ENCODE measurements around the gene PSMD2.

Gene PSMD2

DNA sequence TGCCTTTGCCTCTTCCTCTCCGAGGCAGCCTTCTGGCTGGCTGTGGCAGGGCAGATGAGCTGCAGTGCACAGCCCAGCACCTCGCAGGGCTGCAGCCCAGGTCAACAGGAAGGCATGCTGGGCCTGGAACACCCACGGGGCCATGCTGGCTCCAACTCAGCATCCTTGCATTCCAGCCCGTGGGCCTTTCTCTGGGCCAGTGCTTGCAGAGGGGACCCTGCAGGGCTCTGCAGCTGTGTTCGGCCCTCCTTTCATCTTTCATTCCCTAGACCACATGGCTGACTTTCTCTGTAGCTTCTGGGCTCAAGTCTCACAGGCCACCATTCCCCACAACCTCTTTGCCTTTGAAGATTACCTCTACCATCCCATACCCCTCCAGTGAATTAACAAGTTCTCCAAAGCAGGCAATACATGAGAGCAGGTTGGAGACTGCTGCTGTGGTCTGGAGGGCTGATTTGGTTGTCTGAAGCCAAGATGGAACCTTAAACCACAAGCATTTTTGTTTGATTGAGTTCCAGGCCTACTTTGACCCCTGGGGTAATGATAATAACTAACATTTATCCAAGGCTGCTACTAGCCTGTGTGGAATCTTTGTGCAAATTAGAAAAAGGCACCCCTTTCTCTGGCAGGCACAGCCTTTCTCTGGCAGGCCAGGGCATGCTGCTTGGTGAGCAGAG, 44.3 kb downstream of the PSMD2 start:
- no peak for DNase-seq

DNA sequence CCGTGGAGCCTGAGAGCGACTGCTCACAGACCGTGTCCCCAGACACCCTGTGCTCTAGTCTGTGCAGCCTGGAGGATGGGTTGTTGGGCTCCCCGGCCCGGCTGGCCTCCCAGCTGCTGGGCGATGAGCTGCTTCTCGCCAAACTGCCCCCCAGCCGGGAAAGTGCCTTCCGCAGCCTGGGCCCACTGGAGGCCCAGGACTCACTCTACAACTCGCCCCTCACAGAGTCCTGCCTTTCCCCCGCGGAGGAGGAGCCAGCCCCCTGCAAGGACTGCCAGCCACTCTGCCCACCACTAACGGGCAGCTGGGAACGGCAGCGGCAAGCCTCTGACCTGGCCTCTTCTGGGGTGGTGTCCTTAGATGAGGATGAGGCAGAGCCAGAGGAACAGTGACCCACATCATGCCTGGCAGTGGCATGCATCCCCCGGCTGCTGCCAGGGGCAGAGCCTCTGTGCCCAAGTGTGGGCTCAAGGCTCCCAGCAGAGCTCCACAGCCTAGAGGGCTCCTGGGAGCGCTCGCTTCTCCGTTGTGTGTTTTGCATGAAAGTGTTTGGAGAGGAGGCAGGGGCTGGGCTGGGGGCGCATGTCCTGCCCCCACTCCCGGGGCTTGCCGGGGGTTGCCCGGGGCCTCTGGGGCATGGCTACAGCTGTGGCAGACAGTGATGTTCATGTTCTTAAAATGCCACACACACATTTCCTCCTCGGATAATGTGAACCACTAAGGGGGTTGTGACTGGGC, 45.7 kb downstream of the PSMD2 start:
- no peak for DNase-seq

DNA sequence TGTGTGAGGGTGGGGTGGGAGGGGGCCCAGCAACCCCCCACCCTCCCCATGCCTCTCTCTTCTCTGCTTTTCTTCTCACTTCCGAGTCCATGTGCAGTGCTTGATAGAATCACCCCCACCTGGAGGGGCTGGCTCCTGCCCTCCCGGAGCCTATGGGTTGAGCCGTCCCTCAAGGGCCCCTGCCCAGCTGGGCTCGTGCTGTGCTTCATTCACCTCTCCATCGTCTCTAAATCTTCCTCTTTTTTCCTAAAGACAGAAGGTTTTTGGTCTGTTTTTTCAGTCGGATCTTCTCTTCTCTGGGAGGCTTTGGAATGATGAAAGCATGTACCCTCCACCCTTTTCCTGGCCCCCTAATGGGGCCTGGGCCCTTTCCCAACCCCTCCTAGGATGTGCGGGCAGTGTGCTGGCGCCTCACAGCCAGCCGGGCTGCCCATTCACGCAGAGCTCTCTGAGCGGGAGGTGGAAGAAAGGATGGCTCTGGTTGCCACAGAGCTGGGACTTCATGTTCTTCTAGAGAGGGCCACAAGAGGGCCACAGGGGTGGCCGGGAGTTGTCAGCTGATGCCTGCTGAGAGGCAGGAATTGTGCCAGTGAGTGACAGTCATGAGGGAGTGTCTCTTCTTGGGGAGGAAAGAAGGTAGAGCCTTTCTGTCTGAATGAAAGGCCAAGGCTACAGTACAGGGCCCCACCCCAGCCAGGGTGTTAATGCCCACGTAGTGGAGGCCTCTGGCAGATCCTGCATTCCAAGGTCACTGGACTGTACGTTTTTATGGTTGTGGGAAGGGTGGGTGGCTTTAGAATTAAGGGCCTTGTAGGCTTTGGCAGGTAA, 46.5 kb downstream of the PSMD2 start:
- no peak for DNase-seq

DNA sequence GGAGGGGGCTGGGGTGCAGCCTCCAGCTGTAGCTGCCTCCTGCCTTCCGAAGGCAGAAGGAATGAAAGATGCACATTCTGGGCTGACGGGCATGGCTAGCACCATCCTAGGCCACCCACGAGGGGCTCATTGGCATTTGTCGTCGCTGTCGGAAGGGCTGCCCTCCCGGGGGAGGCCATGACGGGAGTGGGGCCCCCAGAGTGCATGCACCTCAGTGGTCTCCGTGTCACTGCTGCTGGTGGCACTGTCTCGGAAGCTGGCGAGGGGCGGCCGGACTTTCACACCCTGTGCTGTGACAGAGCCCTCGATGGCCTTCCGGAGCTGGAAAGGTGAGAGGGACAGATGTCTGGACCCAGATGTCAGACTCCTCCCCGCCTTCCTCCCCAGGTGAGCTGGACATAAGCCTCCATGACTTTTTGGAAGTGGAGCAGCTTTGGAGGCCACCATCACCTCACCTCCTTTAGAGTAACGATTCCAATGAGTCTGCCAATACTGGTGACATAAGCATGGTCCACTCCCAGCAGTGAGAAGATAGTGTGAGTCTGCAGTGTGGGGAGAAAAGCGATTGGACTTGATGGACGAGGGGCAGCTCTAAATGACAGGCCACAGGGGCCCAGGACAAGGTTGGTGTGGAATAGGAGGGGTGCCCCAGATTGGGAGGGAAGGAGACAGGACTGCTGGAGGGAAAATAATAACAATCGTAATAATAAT, 47.6 kb downstream of the PSMD2 start:
- no peak for DNase-seq

DNA sequence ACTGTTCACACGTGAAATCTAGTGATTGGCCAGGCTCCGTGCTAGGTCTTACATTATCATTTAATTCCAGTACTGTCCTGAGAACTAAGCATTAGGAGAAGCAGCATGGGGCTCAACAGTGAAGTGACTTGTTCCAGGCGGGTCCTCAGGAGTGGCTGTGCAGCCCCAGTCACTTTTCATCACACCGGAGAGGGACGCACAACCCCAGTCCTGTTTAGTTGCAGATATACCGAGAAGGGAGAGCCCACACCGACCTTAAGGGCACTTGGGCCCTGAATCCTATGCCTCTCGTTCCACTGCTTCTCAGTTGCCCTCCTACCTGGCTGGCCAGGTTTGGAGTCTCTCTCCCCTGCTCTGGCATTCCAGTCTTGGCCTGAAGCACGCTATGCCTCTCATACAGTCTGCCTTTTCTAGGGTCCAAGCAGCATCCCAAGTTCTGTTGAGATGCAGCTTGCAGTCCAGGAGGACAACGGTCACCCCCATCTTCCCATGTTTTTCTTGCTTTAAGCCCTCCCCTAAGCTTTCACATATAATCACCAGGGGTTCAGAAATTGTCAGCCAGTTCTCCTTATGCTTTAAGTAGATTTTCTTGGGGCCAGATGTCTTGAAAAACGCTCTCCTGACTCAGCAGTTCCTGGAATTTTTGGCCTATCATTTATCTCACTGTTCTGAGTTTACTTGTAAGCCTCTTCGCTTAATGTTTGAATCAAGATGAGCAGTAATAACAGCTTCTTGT, 48.4 kb downstream of the PSMD2 start:
- no peak for DNase-seq

DNA sequence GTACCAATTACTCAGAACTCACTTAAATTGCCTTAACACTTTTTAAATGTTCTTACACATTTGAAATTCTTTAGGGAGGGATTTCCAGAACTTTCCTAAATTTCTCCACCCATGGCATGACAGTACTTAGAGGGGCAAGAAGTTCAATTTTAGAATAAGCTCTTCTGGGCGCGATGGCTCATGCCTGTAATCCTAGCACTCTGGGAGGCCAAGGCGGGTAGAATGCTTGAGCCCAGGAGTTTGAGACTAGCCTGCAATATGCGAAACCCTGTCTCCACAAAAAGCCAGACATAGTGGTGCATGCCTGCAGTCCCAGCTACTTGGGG, 49.0 kb downstream of the PSMD2 start:
- no peak for DNase-seq

DNA sequence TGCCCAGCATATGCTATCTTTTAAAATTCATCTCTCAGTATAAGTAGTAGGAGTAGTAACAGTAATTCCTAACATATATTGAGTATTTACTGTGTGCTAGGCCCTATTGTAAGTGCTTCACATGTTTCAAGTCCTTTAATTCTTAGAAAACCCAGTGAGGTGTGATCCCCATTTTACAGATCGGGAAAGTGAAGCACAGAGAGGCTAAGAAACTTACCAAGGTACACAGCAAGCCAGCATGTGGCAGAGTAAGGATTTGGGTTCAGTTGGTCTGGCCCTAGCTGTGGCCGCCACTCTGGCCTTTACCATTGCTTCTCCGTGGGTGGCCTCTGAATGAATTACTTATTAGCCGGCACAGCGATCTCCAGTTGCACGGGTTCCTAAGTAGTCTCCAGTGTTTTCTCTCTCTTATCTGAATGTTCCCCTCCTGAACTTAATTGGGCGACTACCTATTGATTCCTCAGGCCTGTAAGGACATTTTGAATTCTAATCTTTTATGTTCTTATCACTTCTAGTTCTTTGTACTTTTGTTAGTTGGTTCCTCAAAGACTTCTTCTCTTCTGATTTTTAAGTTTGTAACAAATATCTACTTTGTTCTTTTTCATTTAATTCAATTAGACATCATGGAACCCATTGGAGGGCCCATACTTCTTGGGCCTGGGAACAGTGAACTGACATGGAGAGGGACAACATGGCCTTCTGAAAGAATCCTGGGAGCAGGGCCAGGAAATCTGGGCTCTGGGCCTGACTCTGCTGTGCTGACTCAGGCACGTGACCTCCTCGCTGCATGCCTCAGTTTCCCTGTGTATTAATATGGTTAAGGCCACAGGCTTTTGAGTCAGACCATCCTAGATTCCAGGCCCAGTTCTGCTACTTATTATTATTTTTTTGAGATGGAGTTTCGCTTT, 50.8 kb downstream of the PSMD2 start:
- no peak for DNase-seq

DNA sequence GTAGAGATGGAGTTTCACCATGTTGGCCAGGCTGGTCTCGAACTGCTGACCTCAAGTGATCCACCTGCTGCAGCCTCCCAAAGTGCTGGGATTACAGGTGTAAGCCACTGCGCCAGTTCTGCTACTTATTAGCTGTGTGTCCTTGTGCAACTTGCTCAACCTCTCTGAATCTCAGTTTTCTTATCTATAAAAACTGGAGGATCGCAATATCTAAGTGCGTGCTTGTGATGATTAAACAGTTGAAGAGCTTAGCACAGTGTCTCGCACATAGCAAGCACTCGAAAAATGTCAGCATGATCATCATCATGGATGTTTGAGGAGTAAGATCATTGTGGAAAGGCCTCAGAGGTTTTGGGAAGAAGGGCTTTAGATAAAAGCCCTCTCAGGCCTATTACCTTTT, 51.6 kb downstream of the PSMD2 start:
- DNase-seq = no peak

DNA sequence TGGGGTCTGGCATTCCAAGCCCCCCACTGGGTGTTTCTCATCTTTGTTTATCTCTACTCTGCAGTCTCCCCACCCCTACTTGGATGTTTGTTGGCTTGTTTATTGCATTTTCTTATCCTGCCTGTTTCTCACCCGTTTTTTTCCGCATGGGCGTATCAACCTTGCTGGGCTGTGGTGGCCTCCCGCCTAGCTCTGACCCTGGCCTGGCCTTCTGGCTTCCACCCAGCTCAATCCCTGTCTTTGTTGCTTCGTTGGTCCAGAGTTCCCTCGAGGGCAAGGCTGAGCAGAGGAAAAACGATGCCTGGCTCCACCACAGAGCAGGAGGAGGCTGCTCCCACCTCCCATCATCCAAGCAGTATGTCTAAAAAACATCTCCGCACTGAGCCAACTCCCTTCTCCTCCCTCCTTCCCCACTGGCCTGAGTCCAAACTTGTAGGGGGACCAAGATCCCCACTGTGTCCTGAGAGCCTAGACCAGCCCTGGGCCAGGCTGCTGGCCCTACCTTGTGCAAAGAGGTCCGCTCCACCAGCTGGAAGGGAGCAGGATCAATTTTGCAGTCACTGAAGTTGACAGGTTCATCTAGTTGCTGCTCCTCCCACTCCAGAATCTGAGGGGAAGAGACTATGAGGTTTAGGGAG, 52.6 kb downstream of the PSMD2 start:
- DNase-seq = no peak

DNA sequence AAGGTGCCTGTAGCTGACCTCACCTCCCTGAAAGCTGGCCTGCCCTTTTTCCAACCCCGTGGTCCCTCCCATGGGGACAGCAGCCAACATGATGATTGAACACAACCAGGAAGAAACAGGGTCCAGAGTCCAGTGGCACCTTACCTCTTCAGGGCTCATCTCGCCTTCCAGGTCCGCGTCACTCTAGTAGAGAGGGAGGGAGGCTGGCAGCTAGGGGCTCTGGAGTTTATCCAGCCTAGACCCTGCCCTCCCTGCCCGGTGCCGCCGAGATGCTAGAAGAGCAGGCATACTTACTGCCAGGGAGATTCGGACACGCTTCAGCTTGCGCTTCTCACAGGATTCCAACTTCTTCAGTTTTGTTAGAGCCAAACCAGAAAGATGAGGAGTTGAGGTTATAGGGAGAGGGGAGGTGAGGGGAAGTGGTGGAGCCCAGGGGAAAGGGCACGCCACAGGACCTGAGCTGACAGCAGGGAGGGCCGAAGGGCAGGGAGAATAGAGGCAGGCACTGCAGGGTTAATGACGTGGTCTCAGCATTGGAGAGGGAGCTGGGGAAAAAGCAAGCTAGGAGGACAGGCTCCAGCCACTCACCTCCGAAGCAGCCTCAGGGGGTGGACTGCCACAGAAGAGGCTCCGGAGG, 53.2 kb downstream of the PSMD2 start:
- no peak for DNase-seq

DNA sequence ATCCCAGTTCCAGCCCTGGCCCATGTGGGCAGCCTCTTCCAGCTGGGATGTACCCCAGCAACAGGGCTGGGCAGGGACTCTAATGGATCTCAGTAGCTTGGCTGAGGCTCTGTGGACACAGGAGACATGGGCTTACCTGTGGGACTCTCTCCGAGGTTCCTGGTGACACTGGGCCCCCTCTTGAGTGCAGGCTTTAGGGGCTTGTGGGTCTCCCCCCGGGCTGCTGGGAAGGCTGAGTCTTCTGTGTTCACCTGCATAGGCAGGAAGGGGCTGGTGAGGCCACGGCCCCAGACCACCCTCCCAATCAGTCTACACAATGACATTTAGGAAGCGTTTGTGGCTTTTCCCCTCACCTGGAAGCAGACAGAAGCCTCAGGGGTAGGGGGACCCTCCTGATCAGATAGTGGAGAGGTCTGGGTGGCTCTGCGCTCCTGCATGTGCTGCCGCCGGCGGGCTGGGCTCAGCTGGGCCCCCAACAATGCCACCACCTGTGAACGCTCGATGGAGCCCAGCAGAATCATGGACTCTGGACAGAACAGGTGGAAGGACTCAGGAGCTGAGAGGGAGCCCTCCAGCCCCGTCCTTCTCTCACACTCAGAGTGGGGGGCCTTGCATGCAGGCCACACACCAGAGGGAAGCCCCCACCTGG, 54.0 kb downstream of the PSMD2 start:
- no peak for DNase-seq

DNA sequence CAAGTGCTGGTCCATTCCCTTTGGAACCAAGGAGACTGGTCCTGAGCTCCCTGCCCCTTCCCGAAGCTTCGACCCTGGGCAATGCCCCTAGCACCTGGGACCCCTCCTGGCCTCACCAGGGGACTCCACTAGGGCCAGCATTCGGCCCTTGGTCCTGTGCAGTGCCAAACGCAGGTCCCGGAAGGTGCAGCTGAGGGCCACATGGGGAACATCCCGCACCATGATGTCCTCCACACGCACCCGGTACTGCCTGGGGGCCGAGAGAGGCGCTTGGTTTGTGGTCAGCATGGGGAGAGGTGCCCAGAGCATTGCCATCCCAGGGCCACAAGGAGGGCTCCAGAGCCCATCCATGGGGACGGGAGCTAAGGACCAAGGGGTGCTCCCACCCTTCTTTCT, 54.5 kb downstream of the PSMD2 start:
- no peak for DNase-seq

DNA sequence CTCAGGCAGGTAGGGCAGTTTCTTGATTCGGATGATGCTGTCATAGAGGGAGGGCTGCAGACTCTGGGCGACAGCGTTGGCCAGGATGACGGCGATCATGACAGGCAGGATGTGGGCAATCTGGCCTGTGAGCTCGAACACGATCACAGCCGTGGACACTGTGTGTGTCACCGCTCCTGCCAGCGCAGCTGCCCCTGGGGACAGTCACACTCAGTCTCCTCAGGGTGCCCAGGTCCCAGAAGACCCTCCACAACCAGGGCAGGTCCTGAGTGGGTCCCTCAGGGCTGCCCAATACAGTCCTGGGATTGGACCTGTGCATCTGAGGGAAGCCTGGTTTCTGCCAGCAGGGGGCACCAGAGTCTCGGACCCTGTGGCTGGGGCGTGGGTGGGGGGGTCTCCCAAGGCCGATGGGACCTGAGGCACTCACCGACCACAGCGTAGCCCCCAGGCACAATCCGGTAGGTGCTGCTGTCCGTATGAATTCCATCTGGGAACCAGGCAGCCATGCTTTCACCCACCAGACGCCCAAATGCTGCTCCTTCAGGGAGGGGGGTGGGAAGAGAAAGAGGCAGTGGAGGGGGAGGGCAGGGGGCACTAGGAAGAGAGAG, 55.2 kb downstream of the PSMD2 start:
- DNase-seq = peak; percentile 48

DNA sequence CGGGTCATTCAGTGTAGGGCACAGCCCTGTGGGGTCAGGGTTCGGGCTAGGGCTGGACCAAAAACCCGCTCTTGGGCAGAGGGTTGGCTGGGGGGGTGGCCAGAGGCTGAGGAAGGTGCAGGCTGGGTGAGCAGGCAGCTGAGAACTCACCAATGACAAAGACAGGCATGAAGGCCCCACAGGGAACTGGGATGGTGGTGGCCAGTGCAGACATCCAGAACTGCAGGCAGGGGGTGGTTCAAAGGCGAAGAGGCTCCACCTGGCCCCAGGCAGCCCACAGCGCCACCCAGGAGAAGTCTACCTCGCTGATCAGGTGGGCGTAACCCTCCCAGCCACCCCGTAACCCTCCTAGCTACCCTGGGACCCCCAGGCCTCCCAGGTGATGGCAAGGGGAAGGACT, 55.7 kb downstream of the PSMD2 start:
- DNase-seq = no peak

DNA sequence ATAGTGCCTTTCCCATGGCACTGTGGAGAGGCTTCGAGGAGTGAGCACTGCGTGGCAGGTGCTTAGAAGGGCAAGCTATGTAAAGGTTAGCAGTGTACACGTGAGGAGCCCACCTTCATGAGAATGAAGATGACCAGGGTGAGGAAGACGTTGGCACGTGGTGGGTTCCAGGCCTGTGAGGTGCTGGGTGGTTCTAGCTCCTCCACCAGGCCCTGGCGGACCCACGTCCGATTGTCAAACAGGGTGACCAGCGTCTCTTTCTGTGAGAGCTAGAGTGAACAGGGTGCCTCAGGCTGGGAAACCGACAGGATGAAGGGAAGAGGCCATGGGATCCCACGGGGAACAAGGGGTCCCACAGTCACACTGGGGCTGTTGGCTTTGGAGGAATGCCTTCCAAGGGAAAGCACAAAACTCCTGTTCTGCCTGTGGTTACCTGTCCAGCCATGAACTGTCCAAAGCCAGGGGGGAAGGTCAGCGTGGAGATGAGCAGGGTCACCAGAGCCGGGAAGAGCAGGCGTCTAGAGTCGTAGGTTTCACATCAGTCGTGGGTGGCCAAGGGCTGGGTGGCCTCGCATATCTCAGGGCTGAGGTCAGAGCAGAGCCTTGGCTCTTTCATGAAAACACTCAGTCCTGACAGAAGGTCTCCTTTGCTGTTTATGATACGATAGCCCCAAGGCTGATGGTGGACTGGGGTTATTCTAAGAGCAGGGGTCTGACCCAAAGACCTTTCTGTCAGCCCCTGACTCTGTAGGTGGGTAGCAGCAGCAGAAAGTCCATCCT, 56.4 kb downstream of the PSMD2 start:
- DNase-seq = no peak

DNA sequence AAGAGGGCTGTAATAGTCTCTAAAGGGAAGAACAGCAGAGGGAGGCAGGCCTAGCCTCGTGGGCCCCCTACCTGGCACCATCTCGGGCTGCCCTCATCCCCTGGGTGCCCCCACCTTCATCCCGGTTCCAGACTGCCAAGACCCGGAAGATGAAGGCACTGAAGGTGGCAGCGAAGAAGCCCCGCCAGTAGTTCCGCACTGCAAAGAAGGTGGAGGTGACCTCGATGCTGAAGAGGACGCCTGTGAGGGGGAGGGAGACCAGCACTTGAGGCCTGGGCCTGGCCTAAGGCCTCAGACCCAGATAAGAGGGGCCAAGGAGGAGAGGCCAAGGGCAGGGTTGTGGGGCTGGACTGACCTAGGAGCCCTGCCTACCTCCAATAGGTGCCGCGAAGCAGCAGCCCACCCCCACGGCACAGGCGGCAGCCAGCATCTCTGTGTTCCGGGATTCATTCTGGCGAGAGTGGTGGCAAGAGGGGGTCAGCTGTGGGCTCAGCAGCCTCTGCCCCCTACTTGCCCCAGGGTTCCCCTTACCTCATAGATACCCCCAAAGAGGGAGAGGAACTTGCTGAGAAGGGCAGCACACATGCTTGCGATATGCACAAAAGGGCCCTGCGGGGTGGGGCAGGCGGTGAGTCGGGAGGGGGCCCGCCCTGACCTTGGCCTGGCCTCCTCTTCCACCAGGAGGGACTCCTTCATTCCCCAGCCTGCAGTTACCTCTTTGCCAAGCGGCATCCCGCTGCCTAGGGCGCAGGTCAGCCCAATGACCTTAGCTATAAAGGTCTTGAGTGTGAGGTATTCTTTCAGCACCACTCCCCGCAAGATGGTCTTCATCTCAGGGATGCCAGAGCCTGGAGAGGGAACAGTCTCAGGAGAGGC, 58.4 kb downstream of the PSMD2 start:
- no peak for DNase-seq

DNA sequence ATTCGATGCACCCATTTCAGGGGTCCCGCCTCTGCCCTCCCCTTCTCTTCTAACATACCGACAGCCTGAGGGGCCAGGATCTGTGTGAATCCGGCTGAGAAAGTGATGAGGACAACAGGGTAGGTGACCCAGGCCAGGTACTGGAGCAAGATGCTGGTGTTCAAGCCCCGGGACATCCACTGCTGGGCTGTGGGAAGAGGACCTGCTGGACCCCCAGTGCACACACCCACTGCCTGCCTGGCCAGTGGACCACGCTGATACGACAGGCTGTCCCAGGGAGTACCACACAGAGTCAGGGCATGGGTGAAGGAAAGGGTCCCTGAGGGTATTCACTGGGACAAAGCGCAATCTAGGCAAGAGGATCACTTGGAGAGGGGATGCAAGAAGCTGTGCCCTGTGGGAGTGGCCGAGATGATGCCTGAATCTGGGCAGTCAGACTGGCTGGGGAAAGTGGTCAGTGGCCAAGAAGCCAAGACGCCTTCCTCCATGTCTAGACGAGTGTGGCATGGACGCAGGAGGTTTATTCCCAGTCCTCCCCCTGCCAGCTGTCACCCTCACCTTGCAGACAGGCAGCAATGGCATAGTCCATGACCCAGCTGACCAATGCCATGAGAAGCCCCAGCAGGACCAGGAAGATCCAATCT, 59.2 kb downstream of the PSMD2 start:
- no peak for DNase-seq
